ENCODE results near the gene CDK6.

Gene CDK6

DNA sequence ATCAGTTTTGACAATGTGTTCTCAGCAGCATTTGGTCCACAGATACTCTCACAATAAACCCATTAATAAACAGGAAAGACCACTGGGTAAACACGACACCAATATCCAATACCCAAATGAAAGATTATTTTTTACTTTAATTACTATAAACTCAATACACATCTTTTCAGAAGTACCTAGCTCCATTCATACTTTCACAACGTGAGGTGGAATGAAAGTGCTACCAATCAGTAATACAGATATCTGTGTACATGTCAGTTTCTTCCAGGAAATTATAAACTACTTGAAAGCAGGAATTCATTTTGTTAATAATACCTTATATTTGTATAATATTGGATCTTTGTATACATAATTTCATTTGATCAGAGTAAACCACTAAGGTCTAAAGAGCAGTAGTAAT is 11.9 kb downstream of the CDK6 start:
- DNase-seq: no peak

DNA sequence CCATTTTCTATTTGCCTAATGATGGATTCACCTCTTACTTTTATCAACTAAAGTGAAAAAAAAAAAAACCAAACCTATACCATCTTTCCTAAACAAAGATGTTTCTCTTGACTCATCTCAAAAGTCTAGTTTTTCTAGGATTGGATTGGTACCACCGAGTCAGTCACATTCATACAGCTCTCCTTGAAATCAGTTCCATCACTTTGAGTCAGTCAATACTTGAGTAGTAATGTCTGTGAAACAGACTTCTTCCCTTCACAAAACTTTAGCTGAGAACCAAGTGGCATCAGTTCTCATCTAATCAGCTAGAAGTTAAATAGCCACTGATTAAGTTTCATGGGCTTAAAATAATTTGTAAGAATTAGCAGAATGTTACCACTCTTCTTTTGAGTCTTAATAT is 13.3 kb downstream of the CDK6 start:
- DNase-seq: no peak

DNA sequence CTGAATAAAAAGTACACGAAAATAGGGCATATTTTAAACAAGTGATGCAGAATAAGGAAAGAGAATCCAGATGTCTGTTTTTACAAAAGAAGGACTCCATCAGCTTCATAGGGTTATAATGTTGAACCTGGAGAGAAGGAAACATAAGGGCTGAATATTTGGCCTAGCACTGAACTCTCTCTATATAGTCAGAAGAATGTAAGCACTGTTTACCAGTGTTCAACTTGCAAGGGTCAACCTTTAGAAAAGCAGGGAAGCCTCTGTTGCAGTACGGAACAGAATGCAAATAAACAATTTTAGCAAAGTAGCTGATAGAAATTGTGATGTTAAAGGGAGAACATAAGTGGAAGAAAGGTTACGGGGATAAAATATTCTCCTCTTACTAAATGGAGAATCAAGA is 16.2 kb downstream of the CDK6 start:
- no peak for DNase-seq

DNA sequence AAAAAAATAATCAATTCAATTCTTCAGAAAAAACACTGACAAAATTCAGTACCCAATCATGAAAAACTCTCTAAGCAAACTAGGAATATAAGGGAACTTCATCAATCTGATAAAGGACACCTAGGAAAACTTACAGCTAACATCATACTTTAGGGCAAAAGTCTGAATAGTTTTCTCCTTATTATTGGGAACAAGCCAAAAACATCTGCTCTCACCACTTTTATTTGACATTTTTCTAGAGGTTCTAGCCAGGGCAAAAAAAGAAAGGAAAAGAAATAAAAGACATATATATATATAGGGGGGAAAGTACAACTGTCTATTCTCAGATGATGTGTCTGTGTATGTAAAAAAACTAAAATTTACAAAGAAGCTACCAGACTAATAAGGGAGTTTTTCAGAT is 19.0 kb downstream of the CDK6 start:
- no peak for DNase-seq

DNA sequence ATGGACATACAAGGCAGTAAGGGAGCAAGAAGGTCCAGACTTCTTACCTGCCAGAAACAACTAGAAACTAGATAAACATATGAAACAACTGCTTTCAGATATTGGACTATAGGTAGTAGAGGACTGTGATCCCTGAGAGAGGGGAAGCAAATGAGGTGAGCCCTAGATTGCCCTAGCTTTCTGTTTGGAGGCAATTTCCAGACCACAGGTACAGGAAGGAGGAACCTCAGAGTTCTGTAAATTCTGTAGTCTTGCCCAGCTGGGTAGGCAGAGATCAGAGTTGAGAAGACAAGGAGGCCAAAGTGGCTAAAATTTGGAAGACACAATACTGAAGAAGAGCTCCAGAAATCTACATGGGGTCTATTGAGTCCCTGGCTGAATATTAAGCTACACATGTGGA is 21.0 kb downstream of the CDK6 start:
- no peak for DNase-seq

DNA sequence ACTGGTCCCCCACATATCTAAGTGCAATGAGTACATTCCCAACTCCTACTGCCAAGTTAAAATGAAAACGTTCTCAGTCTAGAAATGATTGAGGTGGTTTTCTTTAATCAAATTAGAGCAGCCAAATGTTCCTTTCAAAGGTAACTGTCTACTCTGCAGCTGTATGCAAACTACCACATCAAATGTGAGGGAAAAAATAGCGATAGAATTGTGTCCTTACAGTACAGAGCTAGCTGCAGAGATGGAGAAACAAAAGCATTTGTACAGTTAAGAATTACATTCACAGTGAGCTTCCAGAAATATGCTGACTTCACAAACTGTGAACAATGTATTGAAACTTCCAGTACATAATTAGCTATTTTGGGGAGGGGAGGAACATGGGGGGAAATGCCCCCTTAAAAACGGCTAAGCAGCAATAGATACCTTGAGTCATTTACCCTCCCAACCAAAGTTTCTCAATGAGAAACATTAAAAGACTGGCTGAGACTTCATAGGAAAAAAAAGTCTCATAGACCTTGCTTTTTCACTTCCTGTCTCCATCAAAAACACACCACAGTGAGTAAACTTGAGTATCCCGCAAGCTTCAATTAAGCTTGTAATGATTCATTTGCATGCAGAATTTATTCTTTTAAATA is 22.9 kb downstream of the CDK6 start:
- DNase-seq: no peak

DNA sequence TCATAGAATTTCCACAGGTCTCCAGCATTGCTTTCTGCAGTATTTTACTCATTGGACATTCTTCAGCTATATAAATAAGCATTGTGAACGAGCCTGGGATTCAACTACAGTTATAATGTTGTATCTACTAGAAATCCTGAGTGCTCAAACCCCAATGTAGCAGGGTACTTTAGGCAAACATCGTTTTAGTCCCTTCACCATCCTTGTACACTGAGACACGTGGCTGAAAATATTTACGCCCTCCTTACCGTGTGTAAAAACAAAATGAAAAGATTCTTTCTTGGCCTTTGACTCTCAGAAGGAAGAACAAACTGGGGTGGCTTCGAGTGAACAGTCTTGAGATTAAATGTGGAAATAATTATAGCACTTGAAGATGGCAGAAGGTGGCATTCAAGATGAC is 25.2 kb downstream of the CDK6 start:
- no peak for DNase-seq

DNA sequence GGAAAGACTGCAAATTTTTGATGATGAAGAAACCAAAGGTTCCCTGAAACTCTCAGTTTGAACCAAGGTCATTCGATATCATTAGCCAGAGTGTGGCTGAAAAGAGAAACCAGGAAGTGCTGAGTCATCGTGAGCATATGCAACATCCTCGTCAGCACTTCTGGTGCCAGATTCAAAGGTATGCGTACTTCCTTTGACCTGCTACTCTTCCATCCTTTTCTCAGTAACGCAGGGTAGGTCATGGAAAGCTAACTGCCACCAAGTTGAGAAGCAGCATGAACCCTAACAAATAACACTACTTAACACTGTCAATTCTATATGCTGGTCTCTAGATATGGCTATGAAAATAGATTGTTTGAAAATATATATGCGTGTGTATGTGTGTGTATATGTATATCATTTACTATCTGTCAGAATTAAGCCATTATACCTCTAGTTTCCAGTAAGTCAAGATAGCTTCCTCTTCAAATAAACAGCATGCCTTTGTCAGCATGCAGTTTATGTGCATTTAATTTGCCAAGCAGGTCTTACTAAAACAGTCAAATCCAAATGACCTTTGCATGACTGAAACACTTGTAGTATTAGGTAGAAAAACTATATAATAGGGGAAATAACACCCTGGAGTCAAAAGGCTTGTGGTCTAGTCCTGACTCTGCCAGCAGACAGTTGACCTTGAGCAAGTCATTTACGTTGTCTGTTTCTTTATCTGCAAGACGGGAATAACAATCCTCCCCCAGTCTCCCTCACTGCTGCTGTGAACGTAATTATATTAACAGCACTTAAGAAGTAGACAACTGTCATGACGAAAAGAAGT is 26.4 kb downstream of the CDK6 start:
- DNase-seq: peak; percentile 77

DNA sequence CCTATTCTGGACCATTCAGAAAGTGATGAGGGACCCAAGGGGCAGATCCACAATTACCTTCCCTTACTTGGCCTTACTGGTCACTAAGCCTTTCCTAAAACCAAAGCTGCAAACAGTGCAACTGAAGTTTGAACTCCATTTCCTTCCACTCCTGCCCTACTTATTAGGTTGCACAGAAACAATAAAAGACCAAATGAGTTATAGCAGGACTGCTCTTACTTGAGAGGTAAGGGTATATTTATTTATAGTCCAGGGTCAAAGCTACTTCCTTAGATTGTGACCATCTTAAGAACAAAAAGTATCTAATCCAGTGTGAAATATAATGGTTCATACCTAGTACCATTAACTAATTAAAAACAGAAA is 27.0 kb downstream of the CDK6 start:
- no peak for DNase-seq

DNA sequence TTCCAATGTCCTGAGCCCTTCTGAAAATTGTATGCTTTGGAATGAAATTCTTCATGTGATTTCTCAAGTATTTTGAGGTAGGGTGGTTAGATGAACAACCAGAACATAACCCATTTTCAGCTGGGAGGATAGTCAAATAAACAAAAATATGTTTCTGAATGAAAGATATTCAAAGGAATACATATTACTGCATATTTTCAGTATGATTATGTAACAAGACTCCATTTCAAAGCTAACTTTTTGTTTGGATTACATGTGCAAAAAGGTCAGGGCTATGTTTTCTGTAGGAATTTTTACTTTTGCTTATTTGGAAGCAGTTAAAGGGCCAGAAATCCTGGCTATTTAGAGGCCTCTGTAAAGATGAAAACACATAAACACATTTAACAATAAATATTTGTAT is 27.7 kb downstream of the CDK6 start:
- no peak for DNase-seq

DNA sequence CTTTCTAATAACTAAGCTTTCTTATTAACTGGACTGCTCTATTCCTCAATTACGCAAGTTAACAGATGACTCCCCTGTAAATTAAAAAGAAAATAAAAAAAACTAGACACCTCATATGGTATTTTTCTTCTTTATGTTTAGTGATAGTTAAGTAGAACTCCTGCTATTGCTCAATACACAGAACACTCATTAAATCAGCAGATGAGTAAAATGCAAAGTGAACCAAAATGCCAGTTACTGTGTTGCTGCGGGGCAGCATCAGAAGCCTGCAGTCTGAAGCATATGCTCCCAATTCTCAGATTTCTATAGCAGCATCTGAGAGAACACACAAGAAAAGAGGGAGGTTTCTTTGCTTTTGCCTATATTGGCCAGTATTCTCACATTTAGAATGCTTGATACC is 28.4 kb downstream of the CDK6 start:
- DNase-seq: no peak

DNA sequence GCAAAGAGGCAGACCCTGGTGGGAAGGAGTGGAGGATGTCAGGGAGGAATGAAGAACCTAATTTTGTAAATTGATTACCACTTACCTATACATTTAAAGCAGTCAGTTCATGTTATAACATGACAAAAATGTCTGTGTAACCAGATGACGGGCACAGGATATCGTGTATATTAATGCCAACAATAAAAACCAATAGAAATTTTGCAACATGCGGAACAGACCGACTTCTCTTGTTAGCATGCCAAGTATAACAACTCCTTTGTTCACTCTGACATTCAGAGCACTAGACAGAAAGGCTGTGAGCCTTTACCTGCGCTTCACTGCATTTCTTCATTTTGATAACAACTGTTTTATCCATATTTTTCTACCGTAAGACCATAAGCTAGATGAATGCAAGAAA is 29.9 kb downstream of the CDK6 start:
- no peak for DNase-seq

DNA sequence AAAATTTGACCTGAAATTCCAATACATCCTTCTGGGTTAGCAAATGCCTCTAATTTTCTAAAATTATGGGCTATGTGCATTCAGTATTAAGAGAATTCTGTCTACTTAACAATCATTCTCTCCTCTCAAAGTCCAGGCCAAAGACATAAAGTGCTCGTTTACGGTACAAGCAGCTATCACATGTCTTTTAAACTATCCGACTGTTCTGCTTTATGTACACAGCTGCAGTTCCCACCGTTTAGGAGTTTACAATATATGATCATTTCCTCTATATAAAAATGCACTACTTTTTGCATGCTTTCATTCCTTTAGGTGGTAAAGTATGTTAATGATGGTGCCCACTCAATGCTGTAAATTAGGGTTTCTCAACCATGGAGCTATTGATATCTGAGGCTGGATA is 34.0 kb downstream of the CDK6 start:
- DNase-seq: no peak

DNA sequence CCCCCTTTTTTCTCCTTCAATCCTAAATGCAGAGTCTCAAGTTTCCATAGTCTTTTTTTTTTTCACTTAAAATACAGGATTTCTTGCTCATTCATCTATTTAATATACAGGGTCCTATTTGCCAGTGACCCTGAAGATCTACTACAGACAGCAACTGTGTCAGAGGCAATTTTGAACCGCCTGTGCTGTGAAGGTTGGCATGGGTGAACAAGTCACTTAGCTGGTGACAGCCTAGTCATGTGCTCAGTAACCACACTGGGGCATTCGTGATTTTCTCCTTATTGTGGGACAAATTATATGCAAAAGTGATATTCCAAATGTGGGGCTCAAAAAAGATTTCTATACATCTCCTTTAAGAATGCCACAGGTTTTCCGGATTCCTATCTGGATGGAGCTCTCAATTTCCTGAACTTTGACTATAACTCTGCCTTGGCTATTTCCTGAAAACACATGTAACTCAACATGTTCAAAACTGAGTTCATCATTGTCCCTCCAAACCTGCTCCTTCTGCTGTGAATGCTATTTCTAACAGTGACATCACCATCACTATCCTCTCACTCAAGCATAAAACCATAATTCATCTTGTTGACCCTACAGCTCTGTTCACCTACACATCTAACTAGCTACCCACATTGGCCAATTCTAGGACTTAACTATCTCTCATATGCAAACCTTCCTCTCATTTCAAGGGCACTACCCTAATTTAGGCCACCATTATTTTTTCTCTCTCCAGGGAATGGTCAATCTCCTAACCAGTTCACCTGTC is 36.7 kb downstream of the CDK6 start:
- no peak for DNase-seq

DNA sequence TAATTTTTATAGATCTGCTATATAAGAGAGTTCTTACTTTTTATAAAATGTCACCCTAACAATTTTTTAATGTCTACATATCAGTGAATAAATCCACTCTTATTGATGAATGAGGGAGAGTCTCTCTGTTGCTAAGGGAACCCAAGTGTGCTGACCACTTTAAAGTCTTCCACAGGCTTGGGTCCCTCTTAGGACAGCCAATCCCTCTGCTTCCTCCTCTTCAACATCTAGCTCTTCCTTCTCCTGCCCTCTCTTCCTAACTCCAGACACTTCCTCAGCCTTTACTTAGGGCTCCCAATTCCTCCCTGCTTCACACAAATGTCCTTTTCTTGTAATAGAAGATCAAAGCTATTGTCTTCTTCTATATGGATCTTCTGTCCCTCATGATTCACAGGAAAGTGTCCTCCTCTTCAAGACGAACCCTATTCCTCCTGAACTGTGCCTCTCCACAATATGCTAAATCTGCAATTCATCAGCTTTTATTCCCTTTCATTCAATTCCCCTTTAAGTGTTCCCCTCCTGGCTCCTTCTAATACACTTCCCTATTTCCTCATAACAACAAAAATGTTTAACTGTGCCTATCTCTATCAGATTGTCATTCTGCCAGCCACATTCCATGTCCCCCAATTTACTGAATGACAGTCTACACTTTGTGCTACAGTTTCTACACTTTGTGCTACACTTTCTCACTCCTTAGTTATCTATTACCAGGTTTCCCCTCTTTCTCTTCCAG is 37.7 kb downstream of the CDK6 start:
- no peak for DNase-seq

DNA sequence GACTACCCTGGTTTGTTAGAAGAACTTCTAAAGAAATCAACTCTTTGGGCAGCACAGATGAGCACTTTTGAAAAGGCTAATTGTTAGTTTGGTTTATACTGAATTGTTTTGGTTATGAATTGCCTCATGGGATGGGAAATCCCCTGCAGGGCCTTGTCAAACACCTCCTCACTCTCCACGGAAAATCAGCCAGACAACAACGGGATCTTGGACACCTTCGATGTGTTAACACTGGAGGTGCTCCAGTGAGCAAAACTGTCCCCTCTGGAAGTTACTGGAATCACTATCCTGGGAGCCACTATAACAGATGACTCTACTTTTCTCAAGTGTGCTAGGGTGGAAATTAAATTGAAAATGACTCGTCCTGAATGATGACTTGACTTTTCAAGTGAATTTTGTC is 38.7 kb downstream of the CDK6 start:
- no peak for DNase-seq

DNA sequence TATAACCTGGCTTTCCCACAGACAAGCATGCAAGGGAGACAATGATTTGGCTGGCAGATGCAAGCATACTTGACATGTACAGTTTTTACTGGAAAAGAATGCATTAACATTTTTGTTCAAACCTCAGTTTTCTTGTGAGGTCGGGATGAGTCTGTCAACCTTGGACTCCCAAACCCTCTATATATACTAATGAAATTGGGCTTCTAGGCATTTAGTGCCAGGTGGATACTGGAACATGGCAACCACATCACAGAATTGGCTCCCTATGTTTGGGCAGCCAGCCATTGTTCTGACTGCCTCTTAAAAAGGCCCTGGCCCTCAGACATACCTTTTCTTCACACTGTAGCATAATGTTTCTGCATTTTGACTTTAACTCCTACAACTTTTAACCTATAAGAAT is 39.1 kb downstream of the CDK6 start:
- no peak for DNase-seq

DNA sequence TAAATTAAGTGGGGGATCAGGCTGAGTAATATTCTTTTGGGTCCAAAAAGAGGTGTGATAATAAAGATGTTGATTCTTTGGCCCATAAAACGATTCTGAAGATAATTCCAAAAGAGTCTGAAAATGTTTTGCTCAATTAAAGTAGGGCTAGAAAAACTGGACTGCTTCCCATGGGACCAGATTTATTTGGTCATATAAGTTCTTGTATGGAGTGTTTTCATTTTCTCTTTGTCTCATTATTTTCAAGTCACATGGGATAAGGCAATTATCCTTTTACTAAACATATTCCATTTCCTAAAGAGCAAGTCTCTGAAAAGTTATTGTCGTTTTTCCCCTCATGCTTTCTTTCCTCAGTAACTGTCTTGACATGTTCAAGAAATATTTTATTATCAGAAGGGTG is 41.5 kb downstream of the CDK6 start:
- no peak for DNase-seq

DNA sequence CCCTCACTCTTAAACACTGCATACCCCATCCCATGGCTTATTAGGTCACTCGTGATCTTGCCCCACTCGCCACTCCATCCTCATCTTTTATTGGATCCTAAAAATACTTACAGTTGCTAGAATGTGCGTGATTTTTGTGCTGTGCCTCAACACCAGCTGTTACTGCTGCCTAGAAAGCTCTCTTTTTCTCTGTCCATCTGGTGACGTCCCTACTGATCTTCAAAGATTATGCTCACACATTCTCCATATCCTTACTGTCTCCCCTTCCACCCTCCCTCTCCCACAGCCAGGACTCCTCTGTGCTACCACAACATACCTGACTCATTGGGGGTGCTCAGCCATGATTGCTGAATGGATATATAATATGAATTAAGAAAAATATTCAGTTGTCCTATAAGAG is 42.0 kb downstream of the CDK6 start:
- DNase-seq: no peak

DNA sequence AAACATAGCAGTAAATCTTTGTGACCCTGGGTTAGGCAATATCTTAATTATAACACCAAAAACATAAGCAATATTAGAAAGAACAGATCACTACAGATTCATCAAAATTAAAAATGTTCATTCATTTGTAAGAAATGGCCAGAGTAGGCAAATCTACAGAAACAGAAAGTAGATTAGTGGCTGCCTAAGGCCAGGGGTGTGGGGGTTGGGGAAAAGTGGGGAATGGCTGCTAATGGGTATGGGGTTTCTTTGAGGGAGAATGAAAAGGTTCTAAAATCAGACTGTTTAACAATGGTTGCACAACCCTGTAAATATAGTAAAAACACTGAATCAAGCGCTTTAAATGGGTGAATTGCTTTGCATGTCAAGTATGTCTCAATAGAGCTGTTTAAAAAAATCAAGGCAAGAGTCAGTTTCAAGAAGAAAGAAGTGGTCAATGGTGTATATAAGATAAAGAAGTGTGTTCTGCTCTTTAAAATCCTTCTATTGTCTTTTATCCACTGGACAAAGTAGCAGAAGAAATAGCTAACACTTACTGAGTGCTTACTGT is 42.6 kb downstream of the CDK6 start:
- DNase-seq: no peak

DNA sequence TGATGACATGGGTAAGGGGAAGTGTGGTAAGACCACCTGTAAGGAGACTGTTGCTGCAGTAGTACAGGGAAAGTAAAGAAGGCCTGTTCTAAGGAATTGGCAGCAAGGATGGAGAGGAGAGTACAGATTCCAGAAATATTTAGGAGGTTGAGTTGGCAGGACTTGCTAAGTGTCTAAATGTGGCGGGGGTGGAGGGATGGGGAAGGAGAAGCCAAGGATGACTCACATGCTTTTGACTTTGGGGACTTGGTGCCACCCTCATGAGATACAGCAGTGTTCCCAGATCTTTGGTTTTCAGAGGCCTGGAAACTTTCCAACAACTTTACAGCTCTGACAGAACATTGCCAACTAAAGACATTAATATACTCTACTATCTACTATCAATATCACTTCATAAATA is 45.4 kb downstream of the CDK6 start:
- peak; percentile 61 for DNase-seq

DNA sequence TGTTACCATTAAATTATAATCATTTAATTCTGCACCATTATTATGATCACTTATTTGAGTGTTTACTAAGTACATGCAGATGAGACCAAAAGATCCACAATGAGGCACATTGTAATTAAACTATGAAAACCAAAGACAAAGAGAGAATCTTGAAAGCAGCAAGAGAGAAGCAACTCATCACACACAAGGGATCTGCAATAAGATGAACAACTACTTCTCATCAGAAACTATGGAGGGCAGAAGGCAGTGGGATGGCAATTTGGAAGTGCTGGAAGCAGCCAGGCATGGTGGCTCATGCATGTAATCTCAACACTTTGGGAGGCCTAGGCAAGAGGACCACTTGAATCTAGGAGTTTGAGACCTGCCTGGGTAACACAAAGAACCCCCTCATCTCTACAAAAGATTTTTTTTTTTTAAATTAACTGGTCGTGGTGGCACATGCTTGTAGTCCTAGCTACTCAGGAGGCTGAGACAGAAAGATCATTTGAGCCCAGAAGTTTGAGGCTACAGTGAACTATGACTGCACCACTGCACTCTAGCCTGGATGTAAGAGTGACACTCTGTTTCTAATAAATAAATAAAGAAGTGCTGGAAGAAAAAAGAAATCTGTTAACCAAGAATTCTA is 47.7 kb downstream of the CDK6 start:
- DNase-seq: no peak

DNA sequence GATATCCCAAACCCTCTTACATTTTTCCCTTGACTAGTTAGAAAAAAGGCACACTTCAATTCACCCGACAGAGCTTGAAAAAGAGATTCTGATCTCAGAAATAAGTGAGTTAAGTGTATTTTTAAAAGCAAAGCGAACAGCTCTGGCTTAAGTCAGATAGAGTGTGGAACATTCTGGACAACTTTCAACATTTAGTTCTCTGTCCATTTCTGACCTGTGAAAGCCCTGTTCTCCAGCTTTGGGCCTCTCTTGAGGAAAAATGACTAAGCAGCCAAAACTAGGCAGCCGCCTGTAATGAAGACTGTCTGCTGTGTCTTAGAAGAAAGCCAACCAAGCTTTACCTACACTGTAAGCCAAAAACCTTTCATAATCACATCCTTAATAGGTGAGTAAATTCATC is 50.5 kb downstream of the CDK6 start:
- no peak for DNase-seq

Data from islet precursor cell (in vitro differentiated cells).